Psoas muscle (tissue), 8 donors: ENCODE data around the gene TPO. TPM values are rescaled to one million over a fixed set of nuclear protein-coding genes. Genes with fewer than 3 reads are reported as not detected.
"Not testable (repeated sequence)": the region's sequence is repeated elsewhere in the genome, so short reads cannot be mapped to it uniquely, and the experiment has no call there.

Experiments used
- ATAC-seq, 4 donors: fragments of 200-7000 bp; cut with Tn5 transposase; one replicate each; pipeline ENCODE4 v1.9.1; 2020; ENCODE audit warnings: moderate library complexity in 3 of 4, mild to moderate bottlenecking in 2 of 4
- DNase-seq, 2 donors: peaks; one replicate each; pipeline ENCODE4 v3.0.0-alpha.2; 2020
- H3K27ac ChIP-seq: fragments of 200-600 bp; one replicate; pipeline ENCODE4 v1.8.0; 2022
- H3K27me3 ChIP-seq, 3 donors: fragments of 200-600 bp in 1 of 3; one replicate each; pipeline versions ENCODE4 v1.6.1 to v1.8.0; 2013 to 2022; ENCODE audit warnings: low read length in 2 of 3, mild to moderate bottlenecking in 2 of 3, moderate library complexity in 1 of 3; ENCODE audit not compliant: insufficient read depth in 3 of 3
- H3K36me3 ChIP-seq, 2 donors: fragments of 200-600 bp in 1 of 2; one replicate each; pipeline versions ENCODE4 v1.6.1 to v1.8.0; 2013 to 2022; ENCODE audit warnings: low read depth in 1 of 2, mild to moderate bottlenecking in 1 of 2, moderate library complexity in 1 of 2; ENCODE audit not compliant: insufficient read depth in 1 of 2
- H3K4me1 ChIP-seq: fragments of 200-600 bp; one replicate; pipeline ENCODE4 v1.8.0; 2022
- H3K4me3 ChIP-seq: fragments of 200-600 bp; one replicate; pipeline ENCODE4 v1.8.0; 2022; ENCODE audit warnings: mild to moderate bottlenecking
- H3K9me3 ChIP-seq: fragments of 200-600 bp; one replicate; pipeline ENCODE4 v1.8.0; 2022
- WGBS, 3 donors: extraction: QIAGEN DNeasy Blood & Tissue Kit; methylation state at CpG; one replicate each; pipeline versions ENCODE4 v1.1.6 to v1.1.7; 2013; 5-methylcytosine and 5-hydroxymethylcytosine counted together
- intact Hi-C, 2 donors: fragments of 100-400 bp; cut with DNase I; formaldehyde crosslinking; loops; one replicate each; pipeline versions ENCODE4 v1.11.0 to v1.14.2; 2022
- polyA plus RNA-seq, 3 donors: library from polyadenylated mRNA; stranded (reverse); fragments of 200-250 nt; gene quantifications; one replicate each; pipeline ENCODE4 v1.2.3, GENCODE V29; 2013
- total RNA-seq, 4 donors: library from RNA; stranded (reverse); fragmentation: NEBNext Ultra II Directional in 2 of 4; extraction: Animal tissue kit (Norgen Biotek cat#: 25700) in 2 of 4; gene quantifications; one replicate each; pipeline versions ENCODE4 v1.2.1 to v1.2.4, GENCODE V29; 2021 to 2023
- TF ChIP-seq, protein P1 (sequence below): fragments of 200-600 bp; IDR thresholded peaks from one replicate; pipeline ENCODE4 v1.8.0; 2022; ENCODE audit warnings: antibody characterized with exemption
- donor health status: healthy with polysubstance abuse.
- donor health status: DM: no; HTN: no; CAD: no; lungs with moderate emphysema.
- donor health status: Bipolar disorder and iron deficiency.
- donor health status: healthy.
- donor health status: DM: yes; HTN: yes; CAD: no.
- donor health status: DM: no; HTN: no; CAD: no.
- donor health status: DM: no; HTN: no; CAD: no.
- donor health status: DM: yes; HTN: yes; CAD: no.

The TPO gene
- total and polyA plus RNA-seq, 7 donors: 2.1 to 4.5 (median 3.8) TPM

DNA sequence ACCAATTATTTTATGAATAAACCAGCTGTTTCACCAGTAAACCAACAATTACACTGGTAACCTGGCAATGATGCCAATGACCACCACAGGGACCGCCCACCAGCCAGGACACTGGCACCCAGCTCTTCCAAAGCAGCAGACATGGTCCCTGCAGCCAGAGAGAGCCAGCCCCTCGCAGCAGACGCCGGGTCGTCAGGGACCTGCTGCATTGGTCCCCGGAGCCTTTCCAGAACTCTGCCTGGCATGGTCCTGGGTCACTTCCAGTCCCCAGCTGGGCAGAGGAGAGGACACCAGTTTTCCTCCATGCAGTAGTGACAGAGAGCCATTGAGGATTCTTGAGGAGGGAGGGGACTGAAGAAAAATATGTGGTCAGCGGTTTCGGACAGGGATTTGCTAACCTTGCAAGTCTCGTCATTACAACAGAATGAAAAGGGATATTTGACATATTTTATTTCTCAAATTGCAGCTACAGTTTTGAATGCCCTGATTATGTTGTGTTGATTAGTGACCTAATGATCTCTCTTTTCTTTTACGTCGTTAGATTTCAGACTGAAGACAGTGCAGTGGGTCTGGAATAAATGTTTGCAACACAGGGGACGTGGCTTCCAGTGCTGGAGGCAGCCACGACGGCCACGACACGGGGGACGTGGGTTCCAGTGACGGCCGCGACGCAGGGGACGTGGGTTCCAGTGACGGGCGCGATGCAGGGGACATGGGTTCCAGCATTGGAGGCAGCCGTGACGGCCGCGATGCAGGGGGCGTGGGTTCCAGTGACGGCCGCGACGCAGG lies 154.5 kb downstream of the TPO start:
- no peak overlapping the region for H3K27ac ChIP-seq
- no peak overlapping the region for H3K4me3 ChIP-seq
- TF ChIP-seq, protein P1, sequence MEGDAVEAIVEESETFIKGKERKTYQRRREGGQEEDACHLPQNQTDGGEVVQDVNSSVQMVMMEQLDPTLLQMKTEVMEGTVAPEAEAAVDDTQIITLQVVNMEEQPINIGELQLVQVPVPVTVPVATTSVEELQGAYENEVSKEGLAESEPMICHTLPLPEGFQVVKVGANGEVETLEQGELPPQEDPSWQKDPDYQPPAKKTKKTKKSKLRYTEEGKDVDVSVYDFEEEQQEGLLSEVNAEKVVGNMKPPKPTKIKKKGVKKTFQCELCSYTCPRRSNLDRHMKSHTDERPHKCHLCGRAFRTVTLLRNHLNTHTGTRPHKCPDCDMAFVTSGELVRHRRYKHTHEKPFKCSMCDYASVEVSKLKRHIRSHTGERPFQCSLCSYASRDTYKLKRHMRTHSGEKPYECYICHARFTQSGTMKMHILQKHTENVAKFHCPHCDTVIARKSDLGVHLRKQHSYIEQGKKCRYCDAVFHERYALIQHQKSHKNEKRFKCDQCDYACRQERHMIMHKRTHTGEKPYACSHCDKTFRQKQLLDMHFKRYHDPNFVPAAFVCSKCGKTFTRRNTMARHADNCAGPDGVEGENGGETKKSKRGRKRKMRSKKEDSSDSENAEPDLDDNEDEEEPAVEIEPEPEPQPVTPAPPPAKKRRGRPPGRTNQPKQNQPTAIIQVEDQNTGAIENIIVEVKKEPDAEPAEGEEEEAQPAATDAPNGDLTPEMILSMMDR: no peak
- H3K27me3 ChIP-seq: peaks cover 0 to 4% (median 0%) of the 10 kb centered on the region in 3 donors
- no peaks in the 10 kb centered on the region for H3K36me3 ChIP-seq
- intact Hi-C loops: no loop called here
- no peaks in the 10 kb centered on the region for H3K9me3 ChIP-seq
- 92 to 96% (median 95%) methylated on average over 31 to 34 of the region's 34 CpGs for WGBS, 3 donors
- no peak for ATAC-seq
- no peaks in the 10 kb centered on the region for H3K4me1 ChIP-seq
- no peak for DNase-seq

DNA sequence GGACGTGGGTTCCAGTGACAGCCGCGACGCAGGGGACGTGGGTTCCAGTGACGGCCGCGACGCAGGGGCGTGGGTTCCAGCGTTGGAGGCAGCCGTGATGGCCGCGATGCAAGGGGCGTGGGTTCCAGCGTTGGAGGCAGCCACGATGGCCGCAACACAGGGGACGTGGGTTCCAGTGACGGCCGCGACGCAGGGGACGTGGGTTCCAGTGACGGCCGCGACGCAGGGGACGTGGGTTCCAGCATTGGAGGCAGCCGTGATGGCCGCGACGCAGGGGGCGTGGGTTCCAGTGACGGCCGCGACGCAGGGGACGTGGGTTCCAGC lies 155.0 kb downstream of the TPO start:
- WGBS, 3 donors: 92 to 97% (median 93%) methylated on average over 39 of the region's 39 CpGs
- not testable (repeated sequence) for DNase-seq

DNA sequence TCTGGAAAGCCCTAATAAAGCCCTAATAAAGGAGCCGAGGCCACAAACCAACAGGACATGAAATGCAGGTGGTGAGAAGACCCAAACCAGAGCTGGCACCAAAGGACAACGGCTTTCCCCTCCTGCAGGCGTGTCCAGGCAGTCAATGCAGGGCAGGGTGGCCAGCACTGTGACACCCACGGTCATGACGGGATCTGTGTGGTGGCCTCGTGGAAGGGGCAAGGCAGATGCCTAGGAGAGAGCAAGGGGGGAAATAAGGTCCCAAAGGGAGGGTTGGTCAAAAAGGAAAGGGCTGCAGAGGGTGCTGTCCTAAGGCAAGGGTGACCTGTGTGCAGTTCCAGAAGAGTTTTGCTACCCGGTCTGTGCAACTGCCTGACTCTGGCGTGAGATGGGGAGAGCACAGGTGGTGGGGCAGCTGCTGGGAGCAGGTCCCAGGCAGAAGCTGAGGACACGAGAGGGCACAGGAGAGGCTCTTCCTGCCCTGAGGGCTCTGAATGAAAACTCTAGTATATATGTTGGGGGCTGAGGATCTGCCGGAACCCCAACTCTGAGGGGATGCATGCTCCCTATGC lies 156.7 kb downstream of the TPO start:
- Histone ChIP-seq H3K27ac (no peak overlapping the region), H3K4me3 (no peak overlapping the region), H3K27me3 (peaks cover 0 to 4% (median 0%) of the 10 kb centered on the region in 3 donors), H3K36me3 (no peaks in the 10 kb centered on the region), H3K4me1 (no peaks in the 10 kb centered on the region), H3K9me3 (no peaks in the 10 kb centered on the region)
- TF ChIP-seq, protein P1: no peak
- ATAC-seq (no peak), DNase-seq (no peak)
- 42 to 43% (median 43%) methylated on average over 10 of the region's 10 CpGs for WGBS, 3 donors
- intact Hi-C loops: no loop called here

More for the DNA sequence above, 155.0 kb downstream of the TPO start:
- ATAC-seq, H3K9me3 ChIP-seq, intact Hi-C loops, H3K27me3 ChIP-seq, H3K4me1 ChIP-seq, H3K27ac ChIP-seq, H3K4me3 ChIP-seq, H3K36me3 ChIP-seq: not testable (repeated sequence)

DNA sequence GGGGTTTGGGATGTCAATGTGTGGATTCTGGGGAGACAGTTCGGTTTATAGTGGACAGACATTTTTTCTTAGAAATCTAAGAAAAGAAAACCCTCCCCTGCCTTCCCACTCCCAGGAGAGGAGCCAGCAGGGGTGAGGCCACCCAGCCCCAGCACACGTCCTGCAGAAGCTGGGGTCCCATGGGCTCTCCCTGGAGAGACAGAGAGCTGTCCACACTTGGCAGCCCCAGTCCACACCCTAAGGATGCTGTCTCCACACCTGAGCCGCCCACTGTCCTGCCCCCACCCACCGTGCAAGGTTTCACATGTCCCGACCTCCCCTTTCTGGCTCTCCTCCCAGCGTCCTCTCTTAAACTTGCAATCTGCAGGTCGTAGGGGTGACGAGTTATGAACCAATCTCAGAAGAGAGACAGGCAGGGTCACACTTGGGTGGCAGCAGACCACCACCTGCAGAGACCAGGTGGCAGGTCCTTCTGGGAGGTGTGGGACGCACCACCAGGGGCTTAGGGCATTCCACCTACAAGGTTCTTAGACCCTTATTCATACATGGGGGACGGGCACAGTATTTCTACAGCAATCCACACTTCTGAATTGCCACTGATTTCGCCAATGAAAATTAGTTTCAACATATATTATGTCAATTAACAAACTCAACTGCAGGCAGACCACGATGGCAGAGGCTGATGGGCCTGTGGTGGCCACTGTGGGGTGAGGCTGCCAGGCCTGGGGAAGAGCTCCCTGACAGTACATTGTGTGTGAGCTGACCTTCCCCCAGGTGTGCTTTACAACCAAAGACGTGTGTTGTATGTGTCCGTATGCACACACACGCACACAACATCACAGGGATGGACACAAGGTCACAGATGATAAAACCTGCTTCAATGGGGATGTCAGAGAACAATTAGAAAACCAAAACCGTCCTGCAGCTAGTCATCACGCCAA lies 158.5 kb downstream of the TPO start:
- 82 to 85% (median 83%) methylated on average over 17 of the region's 17 CpGs for WGBS, 3 donors
- Histone ChIP-seq H3K9me3 (no peaks in the 10 kb centered on the region), H3K4me1 (no peaks in the 10 kb centered on the region), H3K4me3 (no peak overlapping the region), H3K36me3 (no peaks in the 10 kb centered on the region), H3K27ac (no peak overlapping the region), H3K27me3 (peaks cover 0 to 4% (median 0%) of the 10 kb centered on the region in 3 donors)
- no peak for ATAC-seq
- no peak for DNase-seq
- TF ChIP-seq, protein P1: no peak
- intact Hi-C loops: no loop called here

DNA sequence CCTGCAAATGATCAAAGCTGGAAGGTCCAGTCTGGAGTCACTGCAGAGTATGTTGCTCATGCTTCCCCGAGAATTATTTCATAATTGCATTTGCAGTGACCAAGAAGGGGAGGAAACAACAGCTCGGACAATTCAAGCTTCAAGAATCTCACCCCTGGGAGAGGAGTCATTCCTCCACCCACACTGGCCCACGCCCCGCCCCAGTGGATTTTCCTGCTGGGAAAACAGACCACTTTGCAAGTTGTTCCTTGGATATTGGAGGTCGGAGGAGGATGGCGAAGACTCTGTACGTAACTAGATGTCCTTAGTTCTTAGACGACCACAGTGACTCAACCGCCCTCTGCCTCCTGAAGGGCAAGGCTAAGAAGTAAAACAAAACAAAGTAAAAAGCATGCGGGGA lies 159.4 kb downstream of the TPO start:
- Histone ChIP-seq H3K27me3 (peaks cover 0 to 4% (median 0%) of the 10 kb centered on the region in 3 donors), H3K27ac (no peak overlapping the region), H3K4me1 (no peaks in the 10 kb centered on the region), H3K4me3 (no peak overlapping the region), H3K36me3 (no peaks in the 10 kb centered on the region), H3K9me3 (no peaks in the 10 kb centered on the region)
- WGBS, 3 donors: 61 to 69% (median 63%) methylated on average over 10 of the region's 10 CpGs
- DNase-seq (peak; percentile 80 to 83), ATAC-seq (peak in 3 of 4 donors; percentile 63 to 68 (median 65))
- intact Hi-C loops: no loop called here
- TF ChIP-seq, protein P1: no peak
